Measurements from ENCODE around the gene PHC2.
"Not testable (repeated sequence)": the region's sequence is repeated elsewhere in the genome, so short reads cannot be mapped to it uniquely, and the experiment has no call there.

The PHC2 gene

DNA sequence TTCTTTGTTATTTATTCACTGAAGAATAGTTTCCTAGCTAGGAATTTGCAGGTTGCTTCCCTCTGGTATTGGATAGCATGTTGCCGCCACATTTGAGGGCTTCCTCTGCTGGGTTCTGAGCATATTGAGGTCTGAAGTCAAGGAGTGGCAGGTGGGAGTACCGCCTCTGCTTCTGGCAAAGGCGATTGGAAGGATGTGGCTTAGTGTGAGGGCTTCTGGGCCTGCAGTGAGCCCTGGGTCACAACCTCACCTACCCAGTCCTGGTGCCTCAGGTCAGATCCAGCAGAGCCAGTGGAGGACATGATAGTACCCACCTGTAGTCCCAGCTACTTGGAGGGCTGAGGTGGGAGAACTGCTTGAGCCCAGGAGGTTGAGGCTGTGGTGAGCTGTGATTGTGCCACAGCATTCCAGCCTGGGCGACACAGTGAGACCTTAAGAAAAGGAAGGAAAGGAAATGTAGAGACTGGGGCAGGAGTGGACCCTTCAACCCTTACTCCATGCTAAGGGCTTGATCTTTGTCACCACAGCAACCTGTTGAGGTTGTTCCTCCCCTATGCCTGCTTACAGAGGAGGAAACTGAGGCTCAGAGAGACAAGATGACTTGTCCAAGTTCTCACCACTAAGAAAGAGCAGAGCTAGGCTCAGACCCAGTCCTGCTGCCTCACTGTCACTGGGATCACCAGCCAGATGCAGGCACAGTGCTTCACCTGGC lies 132.8 kb downstream of the PHC2 start:
- in situ Hi-C loops (cut with HindIII; ENCODE audit: low sequenced_read_pairs) = no loop called here

GRCh38 chr1:33296824-33297223 lies 134.1 kb downstream of the PHC2 start:
- in situ Hi-C loops (cut with HindIII; ENCODE audit: low sequenced_read_pairs) = no loop called here

GRCh38 chr1:33296082-33296458 lies 134.8 kb downstream of the PHC2 start:
- in situ Hi-C loops (cut with HindIII; ENCODE audit: low sequenced_read_pairs) = no loop called here

DNA sequence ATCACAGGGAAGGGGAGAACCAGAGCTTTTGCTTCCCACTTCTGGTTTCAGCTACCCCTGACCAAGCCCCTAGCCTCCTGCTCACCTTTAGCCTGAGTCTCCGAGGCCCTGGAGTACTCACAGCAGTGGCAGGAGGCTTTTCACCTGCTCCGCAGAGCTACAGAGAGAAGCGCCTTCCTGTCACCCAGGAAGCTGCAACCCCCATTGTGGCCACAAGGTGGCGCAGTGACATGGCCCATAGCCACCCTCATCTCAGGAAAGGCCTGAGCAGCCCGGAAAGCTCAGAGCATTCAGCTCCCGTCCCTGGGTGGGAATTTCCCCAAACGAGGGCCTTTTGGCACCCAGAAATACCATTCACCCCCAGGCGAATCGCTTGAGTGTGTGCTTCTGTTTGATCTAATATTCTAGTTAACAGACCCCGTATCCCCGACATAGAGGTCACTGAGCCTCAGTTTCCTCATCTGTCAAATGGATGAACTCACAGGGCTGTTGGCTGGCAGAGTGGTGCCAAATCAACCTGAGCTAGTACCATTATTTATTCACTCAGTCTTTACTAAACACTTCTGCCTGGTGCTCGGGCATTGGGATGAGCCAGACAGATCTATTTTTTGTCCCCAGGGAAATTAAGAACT lies 135.3 kb downstream of the PHC2 start:
- in situ Hi-C loops (cut with HindIII; ENCODE audit: low sequenced_read_pairs) = no loop called here

GRCh38 chr1:33295023-33295422 lies 135.9 kb downstream of the PHC2 start:
- in situ Hi-C loops (cut with HindIII; ENCODE audit: low sequenced_read_pairs) = no loop called here

DNA sequence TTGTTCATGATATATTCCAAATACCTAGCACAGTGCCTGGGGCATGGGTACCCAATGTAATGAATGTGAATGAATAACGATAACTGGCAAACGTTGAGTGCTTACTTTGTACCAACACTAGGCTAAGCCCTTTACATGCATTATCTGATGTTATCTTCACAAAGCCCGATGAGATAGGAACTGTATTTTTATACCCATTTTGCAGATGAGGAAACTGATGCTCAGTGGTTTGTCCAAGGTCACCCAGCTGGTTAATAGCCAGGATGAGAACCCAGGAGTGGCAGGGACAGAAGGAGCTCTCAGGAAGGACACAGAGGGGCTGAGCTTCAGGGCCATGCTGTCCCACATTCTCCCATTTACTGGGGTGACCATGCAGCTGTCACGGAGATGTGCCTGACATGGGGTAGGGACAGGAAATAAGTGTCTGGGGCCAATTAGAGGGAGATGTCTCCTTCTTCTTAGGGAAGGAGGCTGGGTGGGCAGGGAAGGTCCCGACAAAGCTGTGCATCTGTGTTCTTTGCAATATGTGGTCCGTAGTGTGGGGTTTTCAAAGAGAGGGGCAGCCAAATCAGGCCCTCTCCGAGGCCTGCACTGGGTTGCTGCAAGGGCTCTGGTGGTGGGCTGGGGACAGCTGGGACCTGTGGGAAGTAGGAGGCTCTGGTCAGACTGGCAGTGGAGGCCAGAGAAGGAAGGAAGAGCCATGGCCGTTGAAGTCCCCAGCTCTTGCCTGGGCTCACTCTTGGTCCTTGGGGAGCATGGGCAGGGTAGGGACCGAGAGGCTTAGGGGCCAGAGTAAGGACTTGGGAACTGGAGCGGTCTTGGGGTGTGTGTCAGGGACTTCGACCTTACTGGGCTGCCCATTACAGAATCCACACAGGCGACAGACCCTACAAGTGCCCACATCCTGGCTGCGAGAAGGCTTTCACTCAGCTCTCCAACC lies 136.6 kb downstream of the PHC2 start:
- in situ Hi-C loops (cut with HindIII; ENCODE audit: low sequenced_read_pairs) = no loop called here

- in situ Hi-C loops (cut with HindIII; ENCODE audit: low sequenced_read_pairs) = no loop called here
Observed at GRCh38 chr1:33292726-33293340, 138.1 kb downstream of the PHC2 start.

DNA sequence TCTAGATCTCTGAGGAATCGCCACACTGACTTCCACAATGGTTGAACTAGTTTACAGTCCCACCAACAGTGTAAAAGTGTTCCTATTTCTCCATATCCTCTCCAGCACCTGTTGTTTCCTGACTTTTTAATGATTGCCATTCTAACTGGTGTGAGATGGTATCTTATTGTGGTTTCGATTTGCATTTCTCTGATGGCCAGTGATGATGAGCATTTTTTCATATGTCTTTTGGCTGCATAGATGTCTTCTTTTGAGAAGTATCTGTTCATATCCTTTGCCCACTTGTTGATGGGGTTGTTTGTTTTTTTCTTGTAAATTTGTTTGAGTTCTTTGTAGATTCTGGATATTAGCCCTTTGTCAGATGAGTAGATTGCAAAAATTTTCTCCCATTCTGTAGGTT lies 140.3 kb downstream of the PHC2 start:
- in situ Hi-C loops (cut with HindIII; ENCODE audit: low sequenced_read_pairs) = not testable (repeated sequence)

GRCh38 chr1:33289858-33290154 lies 141.1 kb downstream of the PHC2 start:
- in situ Hi-C loops (cut with HindIII; ENCODE audit: low sequenced_read_pairs) = no loop called here

- in situ Hi-C loops (cut with HindIII; ENCODE audit: low sequenced_read_pairs) = no loop called here
Observed at GRCh38 chr1:33288976-33289857, 141.7 kb downstream of the PHC2 start.

- in situ Hi-C loops (cut with HindIII; ENCODE audit: low sequenced_read_pairs) = no loop called here
Observed at GRCh38 chr1:33287317-33287716, 143.6 kb downstream of the PHC2 start.

DNA sequence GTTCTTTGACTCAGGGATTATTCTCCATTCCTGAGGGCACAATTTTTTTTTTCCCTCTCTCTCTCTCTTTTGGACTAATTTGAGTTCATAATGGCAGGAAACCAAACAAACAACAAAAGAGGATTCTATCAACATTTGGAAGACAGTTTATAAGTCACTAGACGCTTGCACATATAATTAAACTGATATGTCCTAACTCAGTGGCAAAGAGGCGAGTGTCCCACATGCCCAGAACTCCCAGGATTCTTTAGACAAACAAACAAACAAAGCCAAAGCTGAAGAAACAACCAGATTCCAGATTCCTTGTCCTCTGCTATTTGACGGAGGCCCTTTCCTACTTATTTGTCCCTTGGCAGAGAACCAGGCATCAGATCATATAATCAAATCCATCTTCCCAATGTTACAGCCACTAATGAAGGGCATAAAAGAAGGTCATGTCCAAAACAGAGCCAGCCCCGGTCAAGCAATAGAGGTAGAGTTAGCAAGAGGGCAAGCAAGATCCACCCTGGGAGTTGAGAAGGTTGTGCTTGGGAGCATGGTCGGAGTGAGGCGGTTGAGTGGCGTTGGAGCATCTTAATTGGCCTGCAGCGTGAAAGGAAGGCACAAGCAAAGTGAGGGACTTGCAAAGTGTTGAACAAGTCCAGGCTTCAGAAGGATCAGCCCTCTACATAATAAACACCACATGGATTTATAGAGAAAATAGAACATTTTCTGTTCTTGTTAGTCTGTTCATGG lies 144.3 kb downstream of the PHC2 start:
- in situ Hi-C loops (cut with HindIII; ENCODE audit: low sequenced_read_pairs) = no loop called here

- in situ Hi-C loops (cut with HindIII; ENCODE audit: low sequenced_read_pairs) = no loop called here
Observed at GRCh38 chr1:33284049-33284448, 146.8 kb downstream of the PHC2 start.

- in situ Hi-C loops (cut with HindIII; ENCODE audit: low sequenced_read_pairs) = no loop called here
Observed at GRCh38 chr1:33282791-33283190, 148.1 kb downstream of the PHC2 start.

GRCh38 chr1:33281554-33282303 lies 149.2 kb downstream of the PHC2 start:
- in situ Hi-C loops (cut with HindIII; ENCODE audit: low sequenced_read_pairs) = no loop called here

- in situ Hi-C loops (cut with HindIII; ENCODE audit: low sequenced_read_pairs) = no loop called here
Observed at GRCh38 chr1:33280091-33280661, 150.7 kb downstream of the PHC2 start.

- in situ Hi-C loops (cut with HindIII; ENCODE audit: low sequenced_read_pairs) = no loop called here
Observed at GRCh38 chr1:33277488-33278084, 153.3 kb downstream of the PHC2 start.

GRCh38 chr1:33276573-33277298 lies 154.2 kb downstream of the PHC2 start:
- in situ Hi-C loops (cut with HindIII; ENCODE audit: low sequenced_read_pairs) = no loop called here
